HepG2 (cell line): Measurements from ENCODE around the gene MIR17HG. TPM values are rescaled to one million over a fixed set of nuclear protein-coding genes. Genes with fewer than 3 reads are reported as not detected.

ENCODE experiments used
- CCDC6 ChIP-seq: sonication (generic); formaldehyde crosslinking; IDR thresholded peaks from 2 replicates; pipeline ENCODE4 v1.8.1; 2022; ENCODE audit warnings: mild to moderate bottlenecking, missing genetic modification reagents, moderate library complexity
- EHMT2 ChIP-seq: fragments of 200-600 bp; sonication (generic); IDR thresholded peaks from 2 replicates; pipeline ENCODE4 v1.7.0; 2017; ENCODE audit warnings: antibody characterized with exemption, low read depth, low read length, borderline replicate concordance
- JUND ChIP-seq: sonication (generic); formaldehyde crosslinking; IDR thresholded peaks from 2 replicates; pipeline ENCODE4 v1.8.0; 2022; ENCODE audit warnings: mild to moderate bottlenecking, missing genetic modification reagents
- RCOR2 ChIP-seq: IDR thresholded peaks from 2 replicates; pipeline ENCODE4 v1.6.1; 2016; ENCODE audit warnings: missing biosample characterization, missing genetic modification reagents
- TBP ChIP-seq: sonication (generic); formaldehyde crosslinking; IDR thresholded peaks from 2 replicates; pipeline ENCODE4 v1.5.0; 2020; ENCODE audit warnings: missing genetic modification reagents
- ZMYM2 ChIP-seq: sonication (generic); formaldehyde crosslinking; IDR thresholded peaks from 2 replicates; pipeline ENCODE4 v1.8.0; 2022; ENCODE audit warnings: mild to moderate bottlenecking, missing genetic modification reagents
- ZNF605 ChIP-seq: sonication (generic); formaldehyde crosslinking; IDR thresholded peaks from 2 replicates; pipeline ENCODE4 v1.8.0; 2022; ENCODE audit warnings: mild to moderate bottlenecking, missing genetic modification reagents
- ZNF746 ChIP-seq: sonication (generic); formaldehyde crosslinking; IDR thresholded peaks from 2 replicates; pipeline ENCODE4 v1.8.0; 2022; ENCODE audit warnings: mild to moderate bottlenecking, missing genetic modification reagents
- polyA plus RNA-seq, 8 experiments: library from polyadenylated mRNA; depleted of rRNA in 3 of 8; stranded (reverse) in 7 of 8; unstranded in 1 of 8; fragments of >200 nt; fragmentation: Illumina TruSeq in 4 of 8; extraction: Trizol in 4 of 8; gene quantifications; 2 replicates each; pipeline versions ENCODE4 v1.2.1 to v1.2.3, GENCODE V29; 2011 to 2016; ENCODE audit warnings: low read depth in 4 of 8, missing spikeins in 1 of 8, mixed read lengths in 1 of 8; ENCODE audit not compliant: insufficient read depth in 1 of 8
- total RNA-seq, 5 experiments: library from RNA; depleted of rRNA; stranded (reverse); fragments of >200 nt; fragmentation: Illumina TruSeq; extraction: Trizol; gene quantifications; 2 replicates each; pipeline ENCODE4 v1.2.3, GENCODE V29; 2016; ENCODE audit warnings: low read depth in 1 of 5
- TF ChIP-seq, protein P1 (sequence below): sonication (generic); formaldehyde crosslinking; conservative IDR thresholded peaks from 2 replicates; pipeline ENCODE4 v1.8.0; 2022; ENCODE audit warnings: missing genetic modification reagents
- TF ChIP-seq, protein P2 (sequence below), 2 experiments: sonication (generic) in 1 of 2; formaldehyde crosslinking in 1 of 2; IDR thresholded peaks; 2 replicates each; pipeline versions ENCODE4 v1.6.1 to v1.9.0; 2014 to 2022; ENCODE audit warnings: antibody characterized with exemption in 1 of 2, borderline replicate concordance in 1 of 2, inconsistent platforms in 1 of 2, low read depth in 1 of 2, missing genetic modification reagents in 1 of 2
- TF ChIP-seq, protein P3 (sequence below): sonication (generic); formaldehyde crosslinking; IDR thresholded peaks from 2 replicates; pipeline ENCODE4 v1.4.0; 2020; ENCODE audit warnings: missing genetic modification reagents, borderline replicate concordance
- TF ChIP-seq, protein P4 (sequence below): sonication (generic); formaldehyde crosslinking; IDR thresholded peaks from 2 replicates; pipeline ENCODE4 v1.5.0; 2020; ENCODE audit warnings: mild to moderate bottlenecking, missing genetic modification reagents

Gene MIR17HG
- total and polyA plus RNA-seq, 2 of the 13 experiments (the other 11 are each of a cell fraction or from before 2014, with no cell fraction given): 2.5 to 12.3 TPM

DNA sequence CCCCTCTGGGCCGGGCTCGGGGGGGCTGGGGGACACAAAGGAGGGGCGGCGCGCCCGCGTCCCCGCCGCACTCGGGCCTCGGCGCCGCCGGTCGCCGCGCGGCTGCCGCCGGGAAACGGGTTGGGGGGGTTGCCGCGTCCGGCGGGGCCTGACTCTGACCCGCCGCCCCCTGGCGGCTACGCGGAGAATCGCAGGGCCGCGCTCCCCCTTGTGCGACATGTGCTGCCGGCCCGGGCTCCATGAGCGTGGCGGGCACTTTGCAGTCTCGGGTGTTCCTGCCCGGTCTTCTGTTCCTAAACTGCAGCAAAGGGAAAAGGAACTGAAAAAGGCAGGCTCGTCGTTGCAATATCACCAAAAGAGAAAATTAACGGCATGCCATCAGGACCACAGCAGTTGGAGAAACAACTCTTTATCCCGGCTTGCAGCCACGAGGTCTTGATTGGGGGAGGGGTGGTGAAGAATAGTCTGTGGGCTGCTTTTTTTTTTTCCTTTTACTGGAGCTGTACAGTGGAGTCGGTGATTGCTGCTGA is 1.5 kb downstream of the MIR17HG start (continued):
- TF ChIP-seq, protein P1, sequence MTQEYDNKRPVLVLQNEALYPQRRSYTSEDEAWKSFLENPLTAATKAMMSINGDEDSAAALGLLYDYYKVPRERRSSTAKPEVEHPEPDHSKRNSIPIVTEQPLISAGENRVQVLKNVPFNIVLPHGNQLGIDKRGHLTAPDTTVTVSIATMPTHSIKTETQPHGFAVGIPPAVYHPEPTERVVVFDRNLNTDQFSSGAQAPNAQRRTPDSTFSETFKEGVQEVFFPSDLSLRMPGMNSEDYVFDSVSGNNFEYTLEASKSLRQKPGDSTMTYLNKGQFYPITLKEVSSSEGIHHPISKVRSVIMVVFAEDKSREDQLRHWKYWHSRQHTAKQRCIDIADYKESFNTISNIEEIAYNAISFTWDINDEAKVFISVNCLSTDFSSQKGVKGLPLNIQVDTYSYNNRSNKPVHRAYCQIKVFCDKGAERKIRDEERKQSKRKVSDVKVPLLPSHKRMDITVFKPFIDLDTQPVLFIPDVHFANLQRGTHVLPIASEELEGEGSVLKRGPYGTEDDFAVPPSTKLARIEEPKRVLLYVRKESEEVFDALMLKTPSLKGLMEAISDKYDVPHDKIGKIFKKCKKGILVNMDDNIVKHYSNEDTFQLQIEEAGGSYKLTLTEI (CRISPR knock-in tag): no peak
- TF ChIP-seq RCOR2 (CRISPR knock-in tag) (no peak), ZNF746 (CRISPR knock-in tag) (no peak), ZNF605 (CRISPR knock-in tag) (peak; percentile 28; the same call in 1 of the 2 replicates), TBP (CRISPR knock-in tag) (no peak), JUND (CRISPR knock-in tag) (no peak), EHMT2 (no peak), ZMYM2 (no peak), CCDC6 (peak; percentile 23; the same call in 1 of the 2 replicates)
- TF ChIP-seq, protein P2, sequence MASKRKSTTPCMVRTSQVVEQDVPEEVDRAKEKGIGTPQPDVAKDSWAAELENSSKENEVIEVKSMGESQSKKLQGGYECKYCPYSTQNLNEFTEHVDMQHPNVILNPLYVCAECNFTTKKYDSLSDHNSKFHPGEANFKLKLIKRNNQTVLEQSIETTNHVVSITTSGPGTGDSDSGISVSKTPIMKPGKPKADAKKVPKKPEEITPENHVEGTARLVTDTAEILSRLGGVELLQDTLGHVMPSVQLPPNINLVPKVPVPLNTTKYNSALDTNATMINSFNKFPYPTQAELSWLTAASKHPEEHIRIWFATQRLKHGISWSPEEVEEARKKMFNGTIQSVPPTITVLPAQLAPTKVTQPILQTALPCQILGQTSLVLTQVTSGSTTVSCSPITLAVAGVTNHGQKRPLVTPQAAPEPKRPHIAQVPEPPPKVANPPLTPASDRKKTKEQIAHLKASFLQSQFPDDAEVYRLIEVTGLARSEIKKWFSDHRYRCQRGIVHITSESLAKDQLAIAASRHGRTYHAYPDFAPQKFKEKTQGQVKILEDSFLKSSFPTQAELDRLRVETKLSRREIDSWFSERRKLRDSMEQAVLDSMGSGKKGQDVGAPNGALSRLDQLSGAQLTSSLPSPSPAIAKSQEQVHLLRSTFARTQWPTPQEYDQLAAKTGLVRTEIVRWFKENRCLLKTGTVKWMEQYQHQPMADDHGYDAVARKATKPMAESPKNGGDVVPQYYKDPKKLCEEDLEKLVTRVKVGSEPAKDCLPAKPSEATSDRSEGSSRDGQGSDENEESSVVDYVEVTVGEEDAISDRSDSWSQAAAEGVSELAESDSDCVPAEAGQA (IDR thresholded peaks at IDR 0.05; ENCODE audit: low read depth): no peak; the same call in 1 of the 2 replicates
- TF ChIP-seq, protein P2 (CRISPR knock-in tag; IDR thresholded peaks at IDR 0.05; ENCODE audit: borderline replicate concordance): no peak
- TF ChIP-seq, protein P3, sequence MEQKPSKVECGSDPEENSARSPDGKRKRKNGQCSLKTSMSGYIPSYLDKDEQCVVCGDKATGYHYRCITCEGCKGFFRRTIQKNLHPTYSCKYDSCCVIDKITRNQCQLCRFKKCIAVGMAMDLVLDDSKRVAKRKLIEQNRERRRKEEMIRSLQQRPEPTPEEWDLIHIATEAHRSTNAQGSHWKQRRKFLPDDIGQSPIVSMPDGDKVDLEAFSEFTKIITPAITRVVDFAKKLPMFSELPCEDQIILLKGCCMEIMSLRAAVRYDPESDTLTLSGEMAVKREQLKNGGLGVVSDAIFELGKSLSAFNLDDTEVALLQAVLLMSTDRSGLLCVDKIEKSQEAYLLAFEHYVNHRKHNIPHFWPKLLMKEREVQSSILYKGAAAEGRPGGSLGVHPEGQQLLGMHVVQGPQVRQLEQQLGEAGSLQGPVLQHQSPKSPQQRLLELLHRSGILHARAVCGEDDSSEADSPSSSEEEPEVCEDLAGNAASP: peak; percentile 39; the same call in 1 of the 2 replicates
- TF ChIP-seq, protein P4, sequence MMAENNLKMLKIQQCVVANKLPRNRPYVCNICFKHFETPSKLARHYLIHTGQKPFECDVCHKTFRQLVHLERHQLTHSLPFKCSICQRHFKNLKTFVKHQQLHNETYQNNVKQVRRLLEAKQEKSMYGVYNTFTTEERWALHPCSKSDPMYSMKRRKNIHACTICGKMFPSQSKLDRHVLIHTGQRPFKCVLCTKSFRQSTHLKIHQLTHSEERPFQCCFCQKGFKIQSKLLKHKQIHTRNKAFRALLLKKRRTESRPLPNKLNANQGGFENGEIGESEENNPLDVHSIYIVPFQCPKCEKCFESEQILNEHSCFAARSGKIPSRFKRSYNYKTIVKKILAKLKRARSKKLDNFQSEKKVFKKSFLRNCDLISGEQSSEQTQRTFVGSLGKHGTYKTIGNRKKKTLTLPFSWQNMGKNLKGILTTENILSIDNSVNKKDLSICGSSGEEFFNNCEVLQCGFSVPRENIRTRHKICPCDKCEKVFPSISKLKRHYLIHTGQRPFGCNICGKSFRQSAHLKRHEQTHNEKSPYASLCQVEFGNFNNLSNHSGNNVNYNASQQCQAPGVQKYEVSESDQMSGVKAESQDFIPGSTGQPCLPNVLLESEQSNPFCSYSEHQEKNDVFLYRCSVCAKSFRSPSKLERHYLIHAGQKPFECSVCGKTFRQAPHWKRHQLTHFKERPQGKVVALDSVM (CRISPR knock-in tag): 0 out of 2 replicates have a peak, but pooled peaks have one; percentile 50
